Activated naive CD4-positive, alpha-beta T cell treated with anti-CD3 and anti-CD28 coated beads for 36 hours (primary cell): Measurements from ENCODE around the gene ZNF32. TPM values are rescaled to one million over a fixed set of nuclear protein-coding genes. Genes with fewer than 3 reads are reported as not detected.
A peak's percentile ranks its signal among the peaks of the same experiment; 100 is the strongest.
"Not testable (repeated sequence)": the region's sequence is repeated elsewhere in the genome, so short reads cannot be mapped to it uniquely, and the experiment has no call there.

ENCODE experiments used
- CTCF ChIA-PET: fragments of 350-600 bp; sonication (Branson Sonifier 250); formaldehyde crosslinking; loops from one replicate; lab custom pipeline; 2021; ENCODE audit warnings: antibody characterized with exemption; lab: Charles Lee
- DNase-seq: peaks from one replicate; pipeline ENCODE4 v3.0.0-alpha.2; 2020
- H3K27ac Mint-ChIP-seq: one replicate; pipeline ENCODE4 v1.8.0; 2021; ENCODE audit warnings: mild to moderate bottlenecking, mixed read lengths
- H3K27me3 Mint-ChIP-seq: one replicate; pipeline ENCODE4 v1.8.0; 2021; ENCODE audit warnings: low read depth, mixed read lengths
- H3K36me3 Mint-ChIP-seq: one replicate; pipeline ENCODE4 v1.8.0; 2021; ENCODE audit warnings: low read depth, mixed read lengths
- H3K4me1 Mint-ChIP-seq: one replicate; pipeline ENCODE4 v1.8.0; 2021; ENCODE audit warnings: low read depth, mixed read lengths
- H3K4me3 Mint-ChIP-seq: one replicate; pipeline ENCODE4 v1.8.0; 2021; ENCODE audit warnings: mild to moderate bottlenecking, moderate library complexity, mixed read lengths
- H3K9me3 Mint-ChIP-seq: one replicate; pipeline ENCODE4 v1.8.0; 2021; ENCODE audit warnings: mixed read lengths
- intact Hi-C: fragments of 100-400 bp; cut with micrococcal nuclease; formaldehyde crosslinking; loops from one replicate; pipeline ENCODE4 v1.15.1; 2023
- total RNA-seq, 2 experiments: library from RNA; stranded (reverse); gene quantifications; one replicate each; pipeline ENCODE4 v1.2.3, GENCODE V29; 2021

Gene ZNF32
- total RNA-seq, 2 experiments from 2014 or later: 17.8 to 17.9 TPM

- peaks cover 16% of the 10 kb centered on the region for H3K4me1 Mint-ChIP-seq
- intact Hi-C loops: no loop called here
- H3K36me3 Mint-ChIP-seq: peaks cover 41% of the 10 kb centered on the region
- no peak overlapping the region for H3K4me3 Mint-ChIP-seq
- peaks cover 45% of the 10 kb centered on the region for H3K9me3 Mint-ChIP-seq
- H3K27me3 Mint-ChIP-seq: no peaks in the 10 kb centered on the region
- H3K27ac Mint-ChIP-seq: no peak overlapping the region
- DNase-seq: no peak
- CTCF ChIA-PET: interaction anchor here (1.5 kb wide), 1 partner anchor 27 kb away, joined by 3 read pairs; no protein-coding TSS in a partner anchor
These were observed 29.3 kb downstream of the ZNF32 start for GRCh38 chr10:43619368-43619767.

GRCh38 chr10:43616697-43617370 lies 31.8 kb downstream of the ZNF32 start:
- no peaks in the 10 kb centered on the region for H3K27me3 Mint-ChIP-seq
- DNase-seq: no peak
- no peak overlapping the region for H3K27ac Mint-ChIP-seq
- peaks cover 5% of the 10 kb centered on the region for H3K4me1 Mint-ChIP-seq
- intact Hi-C loops: no loop called here
- H3K9me3 Mint-ChIP-seq: peaks cover 44% of the 10 kb centered on the region
- CTCF ChIA-PET: interaction anchor here (0.7 to 1.3 kb wide), 3 partner anchors 23 to 67 kb away, joined by 3 read pairs; no protein-coding TSS in a partner anchor
- H3K36me3 Mint-ChIP-seq: peaks cover 65% of the 10 kb centered on the region
- no peak overlapping the region for H3K4me3 Mint-ChIP-seq

DNA sequence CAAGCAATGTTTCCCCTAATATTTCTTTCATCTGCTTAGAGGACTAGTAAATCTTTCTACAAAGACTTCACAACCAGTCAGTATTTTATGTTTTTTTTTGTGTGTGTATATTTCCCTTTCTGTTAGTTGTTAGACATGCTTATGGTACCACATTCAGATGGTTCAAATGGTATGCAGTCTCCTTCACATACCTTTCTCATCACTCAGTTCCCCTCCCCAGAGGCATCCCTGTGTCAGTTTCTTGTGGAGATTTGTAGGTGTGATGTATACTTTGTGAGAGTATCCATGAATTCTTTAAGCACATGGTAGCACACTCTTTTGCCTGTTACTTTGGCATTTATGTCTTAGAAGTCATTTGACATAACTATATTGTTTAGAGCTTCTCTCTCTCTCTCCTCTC lies 38.0 kb downstream of the ZNF32 start:
- no peak for DNase-seq
- peaks cover 40% of the 10 kb centered on the region for H3K4me1 Mint-ChIP-seq
- peaks cover 16% of the 10 kb centered on the region for H3K9me3 Mint-ChIP-seq
- H3K36me3 Mint-ChIP-seq: peaks cover 78% of the 10 kb centered on the region
- no peak overlapping the region for H3K4me3 Mint-ChIP-seq
- no peaks in the 10 kb centered on the region for H3K27me3 Mint-ChIP-seq
- H3K27ac Mint-ChIP-seq: no peak overlapping the region
- CTCF ChIA-PET: interaction anchor here (1.6 kb wide), 1 partner anchor 12 kb away, joined by 5 read pairs; no protein-coding TSS in a partner anchor
- intact Hi-C loops: no loop called here

- Mint-ChIP-seq H3K4me3 (peak overlapping the region; percentile 82), H3K36me3 (peaks cover 44% of the 10 kb centered on the region), H3K4me1 (peaks cover 35% of the 10 kb centered on the region), H3K27ac (peak overlapping the region; percentile 72), H3K9me3 (peaks cover 5% of the 10 kb centered on the region), H3K27me3 (no peaks in the 10 kb centered on the region)
- intact Hi-C loops: loop anchor here (2.0 to 5.0 kb wide), 2 partner anchors 32 to 40 kb away; partner anchors contain the start of genes ZNF239 and ZNF32
- DNase-seq: no peak
- CTCF ChIA-PET: no interaction called here
These were observed 41.5 kb downstream of the ZNF32 start for GRCh38 chr10:43607199-43607573.

GRCh38 chr10:43606323-43607198 lies 42.1 kb downstream of the ZNF32 start, which contains the start of gene ZNF485:
Gene ZNF485 (plus strand): TSS chr10:43606438. CDS start chr10:43607051, 613 bp downstream.
- Mint-ChIP-seq H3K36me3 (peaks cover 38% of the 10 kb centered on the region), H3K4me3 (peak within 1 kb of the TSS; percentile 82), H3K4me1 (peaks cover 35% of the 10 kb centered on the region), H3K27me3 (no peaks in the 10 kb centered on the region), H3K9me3 (peaks cover 5% of the 10 kb centered on the region), H3K27ac (peak within 1 kb of the TSS; percentile 72)
- peak; percentile 68 for DNase-seq
- CTCF ChIA-PET: interaction anchor here (0.6 kb wide), 1 partner anchor 1349 kb away, joined by 4 read pairs; no protein-coding TSS in a partner anchor
- intact Hi-C loops: loop anchor here (1.0 to 5.0 kb wide), 3 partner anchors 10 to 41 kb away; partner anchors contain the start of genes ZNF239 and ZNF32

- H3K27me3 Mint-ChIP-seq: no peaks in the 10 kb centered on the region
These were observed 42.8 kb downstream of the ZNF32 start for GRCh38 chr10:43605850-43606322.

GRCh38 chr10:43601576-43601975 lies 47.1 kb downstream of the ZNF32 start:
- intact Hi-C loops, H3K36me3 Mint-ChIP-seq, H3K4me1 Mint-ChIP-seq, H3K4me3 Mint-ChIP-seq, CTCF ChIA-PET, H3K27me3 Mint-ChIP-seq, DNase-seq, H3K9me3 Mint-ChIP-seq, H3K27ac Mint-ChIP-seq: not testable (repeated sequence)

More at GRCh38 chr10:43605850-43606322, 42.8 kb downstream of the ZNF32 start:
- Mint-ChIP-seq H3K4me1 (peaks cover 35% of the 10 kb centered on the region), H3K4me3 (peak overlapping the region; percentile 82), H3K36me3 (peaks cover 34% of the 10 kb centered on the region), H3K9me3 (peaks cover 8% of the 10 kb centered on the region), H3K27ac (peak overlapping the region; percentile 37)
- no peak for DNase-seq
- intact Hi-C loops: loop anchor here (1.0 to 5.0 kb wide), 3 partner anchors 10 to 41 kb away; partner anchors contain the start of genes ZNF239 and ZNF32
- CTCF ChIA-PET: no interaction called here

GRCh38 chr10:43599333-43599732 lies 49.3 kb downstream of the ZNF32 start:
- H3K27me3 Mint-ChIP-seq: no peaks in the 10 kb centered on the region
- intact Hi-C loops: no loop called here
- no peak for DNase-seq
- H3K4me3 Mint-ChIP-seq: no peak overlapping the region
- peaks cover 7% of the 10 kb centered on the region for H3K9me3 Mint-ChIP-seq
- H3K36me3 Mint-ChIP-seq: no peaks in the 10 kb centered on the region
- CTCF ChIA-PET: no interaction called here
- H3K4me1 Mint-ChIP-seq: peaks cover 22% of the 10 kb centered on the region
- no peak overlapping the region for H3K27ac Mint-ChIP-seq

GRCh38 chr10:43598446-43598845 lies 50.2 kb downstream of the ZNF32 start:
- CTCF ChIA-PET: interaction anchor here (0.8 kb wide), 1 partner anchor 11 kb away, joined by 3 read pairs; no protein-coding TSS in a partner anchor
- peaks cover 22% of the 10 kb centered on the region for H3K4me1 Mint-ChIP-seq
- peaks cover 7% of the 10 kb centered on the region for H3K9me3 Mint-ChIP-seq
- H3K27ac Mint-ChIP-seq: no peak overlapping the region
- H3K27me3 Mint-ChIP-seq: no peaks in the 10 kb centered on the region
- DNase-seq: no peak
- no peaks in the 10 kb centered on the region for H3K36me3 Mint-ChIP-seq
- intact Hi-C loops: no loop called here
- no peak overlapping the region for H3K4me3 Mint-ChIP-seq

DNA sequence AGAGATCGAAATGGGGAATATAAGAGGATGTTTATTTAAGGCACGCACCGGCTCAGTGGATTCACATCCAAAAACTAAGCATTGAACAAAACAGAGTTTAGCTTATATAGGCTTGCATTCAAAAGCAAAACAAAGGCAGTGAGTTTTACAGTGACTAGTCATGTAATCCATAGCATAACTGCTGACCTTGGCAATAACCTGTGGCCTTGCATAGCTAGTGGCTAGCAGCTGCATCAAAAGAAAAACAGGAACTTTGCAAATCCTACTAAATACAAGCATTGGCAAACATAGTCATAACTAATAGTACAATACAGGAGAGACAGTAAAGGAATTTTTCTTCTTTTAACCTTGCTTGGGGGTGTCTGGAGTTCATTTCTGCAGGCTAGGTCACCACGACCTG lies 52.1 kb downstream of the ZNF32 start:
- H3K4me3 Mint-ChIP-seq: no peak overlapping the region
- peaks cover 22% of the 10 kb centered on the region for H3K4me1 Mint-ChIP-seq
- CTCF ChIA-PET: no interaction called here
- intact Hi-C loops: loop anchor here (1.0 kb wide), 1 partner anchor 10 kb away; the partner anchor contains the start of gene ZNF485
- H3K27ac Mint-ChIP-seq: no peak overlapping the region
- DNase-seq: no peak
- H3K27me3 Mint-ChIP-seq: no peaks in the 10 kb centered on the region
- H3K9me3 Mint-ChIP-seq: peaks cover 10% of the 10 kb centered on the region
- no peaks in the 10 kb centered on the region for H3K36me3 Mint-ChIP-seq

- peak overlapping the region; percentile 53 for H3K4me3 Mint-ChIP-seq
- CTCF ChIA-PET: no interaction called here
- intact Hi-C loops: loop anchor here (1.0 kb wide), 2 partner anchors 10 to 22 kb away; partner anchors contain the start of genes ZNF239 and ZNF485
- peak overlapping the region; percentile 75 for H3K27ac Mint-ChIP-seq
- H3K36me3 Mint-ChIP-seq: no peaks in the 10 kb centered on the region
- H3K9me3 Mint-ChIP-seq: peaks cover 10% of the 10 kb centered on the region
- peaks cover 22% of the 10 kb centered on the region for H3K4me1 Mint-ChIP-seq
- DNase-seq: peak; percentile 62
- no peaks in the 10 kb centered on the region for H3K27me3 Mint-ChIP-seq
These were observed 52.9 kb downstream of the ZNF32 start for GRCh38 chr10:43595739-43596298.
